HEK293T (cell line): ENCODE data around the gene KSR2.

Experiments
- ARNT ChIP-seq: fragments of 450-650 bp; IDR thresholded peaks from 2 replicates; pipeline ENCODE4 v1.6.1; 2017; ENCODE audit warnings: mild to moderate bottlenecking
- ELF4 ChIP-seq: fragments of 450-650 bp; IDR thresholded peaks from 2 replicates; pipeline ENCODE4 v1.6.1; 2017; ENCODE audit warnings: antibody characterized with exemption
- FOXK2 ChIP-seq: fragments of 450-650 bp; IDR thresholded peaks from 2 replicates; pipeline ENCODE4 v1.6.1; 2016; ENCODE audit warnings: mild to moderate bottlenecking
- HDGF ChIP-seq: fragments of 450-650 bp; IDR thresholded peaks from 2 replicates; pipeline ENCODE4 v1.6.1; 2017; ENCODE audit warnings: antibody characterized with exemption, borderline replicate concordance
- LEF1 ChIP-seq: fragments of 450-650 bp; IDR thresholded peaks from 2 replicates; pipeline ENCODE4 v1.6.1; 2017; ENCODE audit warnings: mild to moderate bottlenecking, borderline replicate concordance
- NFRKB ChIP-seq: fragments of 450-650 bp; IDR thresholded peaks from 2 replicates; pipeline ENCODE4 v1.6.1; 2016; ENCODE audit warnings: mild to moderate bottlenecking, moderate library complexity
- PKNOX1 ChIP-seq: fragments of 450-650 bp; IDR thresholded peaks from 2 replicates; pipeline ENCODE4 v1.6.1; 2016
- SP1 ChIP-seq: fragments of 450-650 bp; IDR thresholded peaks from 2 replicates; pipeline ENCODE4 v1.6.1; 2017
- SUZ12 ChIP-seq: fragments of 450-650 bp; IDR thresholded peaks from 2 replicates; pipeline ENCODE4 v1.6.1; 2016; ENCODE audit warnings: mild to moderate bottlenecking
- TARDBP ChIP-seq: fragments of 450-650 bp; IDR thresholded peaks from 2 replicates; pipeline ENCODE4 v1.6.1; 2016

GRCh38 chr12:117830471-117830870 is 138.3 kb downstream of the KSR2 start:
- TF ChIP-seq SUZ12 (no peak), FOXK2 (no peak), LEF1 (no peak), PKNOX1 (no peak), HDGF (no peak), TARDBP (no peak), ELF4 (no peak), NFRKB (no peak), ARNT (no peak), SP1 (no peak)
